EL (cell line): ENCODE measurements around the gene MT1H.
"Not testable (repeated sequence)": the region's sequence is repeated elsewhere in the genome, so short reads cannot be mapped to it uniquely, and the experiment has no call there.

Experiments used
- DNase-seq: peaks from one replicate; pipeline ENCODE4 v3.0.0-alpha.2; 2016

MT1H gene

DNA sequence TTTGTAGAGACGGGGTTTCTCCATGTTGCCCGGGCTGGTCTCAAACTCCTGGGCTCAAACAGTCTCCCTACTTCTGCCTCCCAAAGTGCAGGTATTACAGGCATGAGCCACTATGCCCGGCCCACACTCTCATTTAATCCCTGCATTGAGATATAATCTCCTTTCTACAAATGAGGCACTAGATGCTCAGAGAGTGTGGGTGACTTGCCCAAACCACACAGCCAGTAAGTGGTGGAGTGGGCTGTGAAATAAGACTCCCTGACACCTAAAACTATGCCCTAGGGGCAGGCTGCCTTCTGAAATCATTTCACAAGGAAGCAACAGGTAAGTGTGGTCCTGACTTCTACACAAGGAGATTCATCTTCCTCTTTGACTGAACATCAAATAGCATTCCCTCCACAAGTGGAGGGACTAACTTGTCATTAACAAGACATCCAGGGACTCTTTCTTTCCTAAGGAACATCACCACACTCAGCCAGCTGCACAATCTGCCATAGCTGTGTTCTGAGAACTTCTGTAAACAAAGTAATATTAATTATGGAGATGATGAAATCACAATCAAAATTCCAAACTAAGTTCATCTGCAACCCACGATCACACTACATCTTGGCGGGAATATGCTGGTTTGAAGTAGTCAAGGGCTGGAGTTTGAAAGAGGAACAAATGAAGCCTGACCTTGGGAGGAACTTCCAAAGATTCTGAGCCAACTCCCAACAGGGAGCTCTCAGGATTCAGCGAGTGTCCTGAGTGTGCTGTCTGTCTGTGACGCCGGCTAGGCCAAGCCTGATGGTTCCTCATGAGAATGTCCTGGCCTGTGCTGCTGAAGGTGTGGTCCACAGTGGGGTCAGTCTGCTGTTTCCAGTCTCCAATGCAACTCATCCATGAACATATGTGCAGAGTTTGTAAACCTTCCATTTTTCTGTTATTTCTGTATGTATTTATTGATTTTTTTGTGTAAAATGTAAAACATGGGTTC, 4.0 kb upstream of the MT1H start:
- not testable (repeated sequence) for DNase-seq

DNA sequence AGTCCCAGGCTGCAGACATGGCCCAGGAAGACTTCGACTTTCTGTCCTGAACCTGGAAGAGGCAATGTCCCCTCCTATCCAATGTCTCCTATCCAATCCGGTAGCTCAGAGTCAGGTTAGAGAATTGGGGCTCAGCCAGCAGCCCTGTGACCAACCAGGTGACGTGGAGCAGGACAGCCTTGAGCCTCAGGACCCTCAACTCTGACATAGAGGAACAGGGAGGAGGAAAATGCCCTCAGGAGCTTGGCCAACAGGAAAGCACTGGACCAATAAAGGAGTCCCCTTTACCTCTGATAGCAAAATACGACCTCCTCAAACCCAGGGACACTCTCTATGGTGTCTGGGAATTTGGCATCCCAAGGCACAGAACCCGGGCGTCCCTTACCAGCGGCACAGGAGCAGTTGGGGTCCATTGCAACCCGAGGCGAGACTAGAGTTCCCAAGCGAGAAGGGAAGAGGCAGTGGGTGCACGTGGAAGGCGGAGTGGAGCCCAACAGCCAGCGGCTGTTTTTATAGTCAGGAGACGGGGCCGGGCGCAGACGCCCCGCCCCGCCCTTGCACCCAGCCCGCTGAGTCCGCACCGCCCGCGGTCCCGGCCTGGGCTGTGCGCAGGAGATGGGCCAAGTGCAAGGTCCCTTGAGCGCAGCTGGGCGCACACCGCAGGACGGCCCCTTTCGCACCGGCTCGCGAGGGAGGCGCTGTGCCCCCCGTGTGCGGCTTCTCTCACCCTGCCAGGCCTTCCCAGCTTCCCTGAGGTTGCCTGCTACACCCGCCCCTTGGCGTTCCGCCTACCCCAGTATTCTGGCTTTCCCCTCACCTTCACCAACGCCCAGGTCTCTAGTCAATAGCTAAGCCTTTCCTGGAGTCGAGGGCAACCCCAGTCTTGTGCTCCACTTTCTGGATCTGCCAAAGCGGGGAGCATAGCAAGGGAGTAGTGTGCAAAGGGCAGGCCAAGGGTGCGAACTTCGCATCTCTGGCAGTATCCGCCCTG, 1.7 kb upstream of the MT1H start, which contains the start of gene MT1G:
Gene MT1G, minus strand, starts transcription at position 485 of the 991 bp plus-strand sequence. Its CDS starts 72 bp downstream, at position 413.
- peak; percentile 46 for DNase-seq

DNA sequence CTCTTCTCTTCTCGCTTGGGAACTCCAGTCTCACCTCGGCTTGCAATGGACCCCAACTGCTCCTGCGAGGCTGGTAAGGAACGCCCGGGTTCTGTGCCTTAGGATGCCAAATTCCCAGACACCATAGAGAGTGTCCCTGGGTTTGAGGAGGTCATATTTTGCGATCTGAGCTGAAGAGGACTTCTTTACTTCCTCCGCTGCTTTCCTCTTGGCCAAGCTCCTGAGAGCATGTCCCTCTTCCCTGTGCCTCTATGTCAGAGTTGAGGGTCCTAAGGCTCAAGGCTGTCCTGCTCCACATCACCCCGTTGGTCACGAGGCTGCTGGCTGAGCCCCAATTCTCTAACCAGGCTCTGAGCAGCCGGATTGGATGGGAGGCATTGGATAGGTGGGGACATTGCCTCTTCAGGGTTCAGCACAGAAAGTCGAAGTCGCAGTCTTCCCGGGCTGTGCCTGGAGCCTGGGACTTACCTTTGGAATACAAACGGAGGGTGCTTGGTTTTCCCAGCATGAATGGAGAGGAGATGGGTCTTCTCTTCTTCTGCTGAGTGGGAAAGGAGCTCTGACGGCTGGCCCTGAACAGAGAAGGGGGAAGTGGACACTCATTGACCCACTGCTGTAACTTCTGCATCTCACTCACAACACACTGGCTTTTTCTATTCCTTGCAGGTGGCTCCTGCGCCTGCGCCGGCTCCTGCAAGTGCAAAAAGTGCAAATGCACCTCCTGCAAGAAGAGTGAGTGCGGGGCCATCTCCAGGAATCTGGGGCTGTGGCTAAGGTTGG, 416 bp downstream of the MT1H start:
- no peak for DNase-seq

DNA sequence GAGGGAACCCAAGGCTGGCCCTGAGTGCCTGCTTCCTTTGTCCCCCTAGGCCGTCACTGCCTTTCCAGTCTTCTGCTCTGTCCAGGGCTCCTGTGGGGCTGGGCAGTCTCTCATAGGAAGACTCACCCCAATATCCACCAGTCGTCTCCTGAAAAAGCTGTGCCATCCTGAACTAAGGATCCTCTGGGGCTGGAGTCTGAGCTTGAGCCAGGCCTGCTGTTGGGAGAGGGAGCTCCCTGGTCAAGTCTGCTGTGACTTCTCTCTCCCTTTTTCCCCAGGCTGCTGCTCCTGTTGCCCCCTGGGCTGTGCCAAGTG, 963 bp downstream of the MT1H start:
- DNase-seq: no peak

DNA sequence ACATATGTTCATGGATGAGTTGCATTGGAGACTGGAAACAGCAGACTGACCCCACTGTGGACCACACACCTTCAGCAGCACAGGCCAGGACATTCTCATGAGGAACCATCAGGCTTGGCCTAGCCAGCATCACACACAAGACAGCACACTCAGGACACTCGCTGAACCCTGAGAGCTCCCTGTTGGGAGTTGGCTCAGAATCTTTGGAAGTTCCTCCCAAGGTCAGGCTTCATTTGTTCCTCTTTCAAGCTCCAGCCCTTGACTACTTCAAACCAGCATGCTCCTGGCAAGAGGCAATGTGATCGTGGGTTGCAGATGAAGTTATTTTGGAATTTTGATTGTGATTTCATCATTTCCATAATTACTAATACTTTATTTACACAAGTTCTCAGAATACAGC, 2.1 kb downstream of the MT1H start:
- not testable (repeated sequence) for DNase-seq

DNA sequence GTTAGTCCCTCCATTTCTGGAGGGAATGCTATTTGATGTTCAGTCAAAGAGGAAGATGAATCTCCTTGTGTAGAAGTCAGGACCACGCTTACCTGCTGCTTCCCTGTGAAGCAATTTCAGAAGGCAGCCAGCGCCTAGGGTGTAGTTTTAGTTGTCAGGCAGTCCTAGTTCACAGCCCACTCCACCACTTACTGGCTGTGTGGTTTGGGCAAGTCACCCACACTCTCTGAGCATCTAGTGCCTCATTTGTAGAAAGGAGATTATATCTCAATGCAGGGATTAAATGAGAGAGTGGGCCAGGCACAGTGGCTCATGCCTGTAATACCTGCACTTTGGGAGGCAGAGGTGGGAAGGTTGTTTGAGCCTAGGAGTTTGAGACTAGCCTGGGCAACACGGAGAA, 2.6 kb downstream of the MT1H start:
- DNase-seq: not testable (repeated sequence)

DNA sequence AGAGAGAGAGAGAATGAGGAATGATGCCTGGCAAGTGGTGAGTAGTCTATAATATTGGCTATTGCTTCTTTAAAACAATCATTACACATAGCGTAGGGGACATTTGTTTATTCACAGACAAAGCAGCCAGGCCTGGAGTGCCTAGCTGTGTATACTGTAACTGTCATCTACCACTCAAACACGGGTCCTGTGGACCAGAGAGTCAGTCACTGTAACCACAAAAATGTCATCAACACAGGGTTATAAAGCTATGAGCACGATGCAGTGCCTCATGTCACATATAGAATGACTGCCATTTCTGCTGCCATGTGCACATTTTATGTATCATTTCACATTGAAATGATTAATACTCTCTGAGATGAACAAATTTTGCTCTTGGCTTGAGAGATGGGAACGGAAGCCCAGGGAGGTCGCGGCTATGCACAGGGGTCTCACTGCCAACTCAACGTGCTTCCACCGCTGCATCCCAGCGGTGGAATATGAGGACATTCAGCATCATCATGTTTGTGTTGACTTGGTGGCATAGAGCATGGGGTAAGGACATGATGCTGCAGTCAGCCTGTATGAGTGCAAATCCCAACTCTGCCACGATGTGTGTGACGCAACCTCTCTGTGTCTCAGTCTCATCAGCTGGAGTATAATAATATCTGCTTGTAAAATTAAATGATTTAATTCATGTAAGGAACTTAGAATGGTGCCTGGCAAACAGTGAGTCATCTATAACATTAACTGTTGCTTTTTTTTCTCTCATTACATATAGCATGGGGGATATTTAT, 3.3 kb downstream of the MT1H start:
- no peak for DNase-seq

DNA sequence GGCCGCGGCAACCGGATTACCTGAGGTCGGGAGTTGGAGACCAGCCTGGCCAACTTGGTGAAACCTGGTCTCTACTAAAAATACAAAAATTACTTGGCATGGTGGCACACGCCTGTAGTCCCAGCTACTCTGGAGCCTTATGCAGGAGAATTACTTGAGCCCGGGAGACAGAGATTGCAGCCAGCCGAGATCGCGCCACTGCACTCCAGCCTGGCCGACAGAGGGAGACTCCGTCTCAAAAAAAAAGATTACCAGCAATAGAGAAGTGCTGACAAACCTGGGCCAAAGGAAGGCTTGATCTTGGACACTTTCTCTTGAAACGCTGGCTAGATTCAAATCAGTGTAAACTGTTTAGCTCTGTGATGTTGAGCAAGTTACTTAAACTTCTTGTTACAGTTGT, 4.3 kb downstream of the MT1H start:
- no peak for DNase-seq

DNA sequence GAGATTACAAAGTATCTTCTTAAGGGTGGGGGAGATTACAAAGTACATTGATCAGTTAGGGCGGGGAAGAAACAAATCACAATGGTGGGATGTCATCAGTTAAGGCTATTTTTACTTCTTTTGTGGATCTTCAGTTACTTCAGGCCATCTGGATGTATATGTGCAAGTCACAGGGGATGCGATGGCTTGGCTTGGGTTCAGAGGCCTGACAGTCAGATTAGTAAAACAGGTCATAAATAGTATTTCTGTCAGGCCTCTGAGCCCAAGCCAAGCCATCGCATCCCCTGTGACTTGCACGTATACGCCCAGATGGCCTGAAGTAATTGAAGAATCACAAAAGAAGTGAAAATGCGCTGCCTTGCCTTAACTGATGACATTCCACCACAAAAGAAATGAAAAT, 5.0 kb downstream of the MT1H start:
- not testable (repeated sequence) for DNase-seq

DNA sequence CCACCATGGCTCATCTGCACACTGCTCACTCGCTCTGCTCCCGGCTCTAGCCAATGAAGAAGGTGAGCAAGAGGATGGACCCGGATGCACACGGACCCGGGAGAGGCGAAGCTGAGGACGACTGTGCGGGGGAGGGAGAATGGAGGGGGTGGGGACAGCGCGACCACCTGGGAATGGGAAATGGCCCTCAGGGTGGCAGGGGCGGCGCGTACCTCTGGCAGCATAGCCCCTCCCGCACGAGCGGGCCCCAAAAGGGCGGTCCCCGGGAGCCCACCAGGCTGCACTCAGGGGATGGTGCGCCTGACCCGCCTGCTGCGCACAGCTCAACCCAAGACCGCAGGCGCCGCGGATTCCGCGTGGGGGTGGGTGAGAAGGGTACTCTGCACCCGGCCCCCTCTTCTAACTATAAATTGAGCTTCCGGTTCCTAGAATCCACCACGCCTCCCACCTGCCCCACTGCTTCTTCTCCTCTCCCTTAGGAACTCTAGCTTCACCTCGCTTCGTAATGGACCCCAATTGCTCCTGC, 6.1 kb downstream of the MT1H start:
- DNase-seq: no peak

DNA sequence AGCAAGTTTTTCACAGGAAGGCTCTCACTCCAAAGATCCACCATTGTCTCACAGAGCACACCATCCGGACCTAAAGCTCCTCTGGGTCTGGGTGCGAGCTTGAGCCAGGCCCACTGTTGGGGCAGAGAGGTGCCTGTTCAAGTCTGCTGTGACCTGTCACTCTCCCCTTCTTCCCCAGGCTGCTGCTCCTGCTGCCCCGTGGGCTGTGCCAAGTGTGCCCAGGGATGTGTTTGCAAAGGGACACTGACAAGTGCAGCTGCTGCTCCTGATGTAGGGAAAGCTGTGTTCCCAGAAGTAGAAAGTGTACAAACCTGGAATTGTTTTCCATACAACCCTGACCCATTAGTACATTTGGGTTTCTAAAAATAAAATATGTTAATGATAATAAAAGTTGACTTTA, 7.9 kb downstream of the MT1H start:
- no peak for DNase-seq

DNA sequence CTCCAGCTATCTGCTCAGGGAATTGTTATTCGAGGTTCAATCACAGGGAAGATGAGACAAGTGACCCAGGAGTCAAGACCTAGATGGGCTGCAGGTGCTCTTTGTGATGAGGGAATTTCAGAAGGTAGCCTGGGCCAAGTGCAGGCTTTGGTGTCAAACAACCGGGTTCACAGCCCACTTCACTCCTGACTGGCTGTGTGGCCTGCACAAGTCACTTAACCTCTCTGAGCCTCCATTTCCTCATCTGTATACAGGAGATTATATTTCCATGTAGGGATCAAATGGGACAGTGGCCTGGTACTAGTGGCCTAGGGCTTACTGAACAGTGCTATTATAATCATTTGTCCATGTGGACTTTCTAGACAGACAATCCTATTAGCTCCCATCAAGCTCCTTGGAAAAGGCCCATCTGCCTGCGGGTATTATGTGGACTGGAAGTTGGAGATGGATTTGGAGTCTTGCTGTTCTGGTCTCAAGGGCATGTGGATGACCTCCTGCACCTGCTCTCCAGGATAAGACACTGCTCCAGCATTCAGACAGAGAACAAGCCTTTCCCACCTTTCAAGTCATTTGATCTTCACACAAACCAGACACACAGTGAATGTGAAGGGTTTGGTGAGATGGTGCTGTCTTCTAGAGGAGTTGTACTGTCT, 9.6 kb downstream of the MT1H start:
- DNase-seq: no peak

DNA sequence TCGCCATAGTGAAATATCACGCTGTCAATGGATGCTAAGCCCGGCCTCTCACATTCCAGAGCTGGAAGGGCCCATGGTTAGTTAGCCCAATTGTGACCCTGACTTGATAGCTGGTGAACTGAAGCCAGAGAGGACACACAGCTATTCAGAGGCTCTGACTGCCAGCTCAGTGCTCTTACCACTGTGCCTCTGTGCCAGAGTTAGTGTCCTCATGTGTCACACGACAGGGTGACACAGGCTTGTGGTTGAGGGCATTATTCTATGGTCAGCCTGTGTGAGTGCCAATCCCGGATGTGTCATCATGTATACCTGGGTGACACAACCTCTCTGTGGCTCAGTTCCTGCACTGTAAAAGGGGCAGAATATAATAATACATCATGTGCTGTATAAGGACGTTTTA, 10.2 kb downstream of the MT1H start:
- no peak for DNase-seq

DNA sequence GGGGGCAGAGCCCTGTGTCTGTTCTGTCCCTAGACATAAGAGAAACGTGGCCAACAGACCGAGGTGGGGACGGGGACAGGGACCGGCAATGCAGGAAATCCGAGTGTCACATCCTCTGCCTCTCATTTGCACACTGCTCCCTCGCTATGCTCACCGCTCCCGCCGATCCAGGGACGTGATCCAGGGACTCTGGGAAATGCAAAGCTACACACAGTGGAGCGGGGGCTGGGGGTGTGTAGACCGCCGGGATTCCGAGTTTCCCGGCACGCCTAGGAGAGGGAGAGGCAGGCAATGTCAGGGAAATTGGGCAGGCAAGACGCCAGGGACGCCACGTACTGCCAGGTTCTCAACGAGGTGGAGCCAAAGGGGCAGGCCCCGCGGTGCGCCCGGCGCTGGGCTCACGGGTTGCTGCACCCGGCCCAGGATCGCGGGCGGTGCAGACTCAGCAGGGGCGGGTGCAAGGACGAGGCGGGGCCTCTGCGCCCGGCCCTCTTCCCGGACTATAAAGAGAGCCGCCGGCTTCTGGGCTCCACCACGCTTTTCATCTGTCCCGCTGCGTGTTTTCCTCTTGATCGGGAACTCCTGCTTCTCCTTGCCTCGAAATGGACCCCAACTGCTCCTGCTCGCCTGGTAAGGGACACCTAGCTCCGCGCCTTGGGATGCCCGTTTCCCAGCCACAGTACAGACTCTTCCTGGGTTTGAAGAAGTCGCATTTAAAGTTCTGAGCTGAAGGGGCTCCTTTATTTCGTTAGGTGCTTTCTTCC, 12.5 kb downstream of the MT1H start, which contains the start of gene MT1X:
Gene MT1X, plus strand, starts transcription at position 532 of the 764 bp plus-strand sequence. Its CDS starts 71 bp downstream, at position 603.
- DNase-seq: peak; percentile 90

DNA sequence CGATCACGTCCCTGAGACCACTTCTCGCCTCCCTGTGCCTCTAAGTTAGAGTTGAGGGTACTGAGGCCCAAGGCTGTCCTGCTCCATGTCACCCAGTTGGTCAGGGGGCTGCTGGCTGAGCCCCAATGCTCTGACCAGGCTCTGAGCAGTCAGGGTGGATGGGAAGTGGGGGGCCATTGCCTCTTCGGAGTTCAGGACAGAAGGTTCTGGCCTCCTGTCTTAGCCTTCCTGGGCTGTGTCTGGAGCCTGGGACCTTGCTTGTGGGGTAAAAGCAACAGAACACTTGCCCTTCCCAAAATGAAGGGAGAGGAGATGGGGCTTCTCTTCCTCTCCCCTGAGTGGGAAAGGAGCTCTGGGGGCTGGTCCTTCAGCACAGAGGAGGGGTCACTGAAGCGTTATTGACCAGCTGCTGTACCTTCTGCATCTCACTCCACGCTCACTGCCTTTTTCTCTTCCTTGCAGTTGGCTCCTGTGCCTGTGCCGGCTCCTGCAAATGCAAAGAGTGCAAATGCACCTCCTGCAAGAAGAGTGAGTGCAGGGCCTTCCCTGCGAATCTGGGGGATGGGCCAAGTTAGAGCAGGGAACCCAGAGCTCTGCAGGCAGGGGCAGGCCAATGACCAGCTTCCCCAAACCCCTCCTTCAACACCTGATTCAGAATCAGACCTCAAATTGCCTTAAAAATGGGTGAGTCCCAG, 13.2 kb downstream of the MT1H start:
- no peak for DNase-seq

DNA sequence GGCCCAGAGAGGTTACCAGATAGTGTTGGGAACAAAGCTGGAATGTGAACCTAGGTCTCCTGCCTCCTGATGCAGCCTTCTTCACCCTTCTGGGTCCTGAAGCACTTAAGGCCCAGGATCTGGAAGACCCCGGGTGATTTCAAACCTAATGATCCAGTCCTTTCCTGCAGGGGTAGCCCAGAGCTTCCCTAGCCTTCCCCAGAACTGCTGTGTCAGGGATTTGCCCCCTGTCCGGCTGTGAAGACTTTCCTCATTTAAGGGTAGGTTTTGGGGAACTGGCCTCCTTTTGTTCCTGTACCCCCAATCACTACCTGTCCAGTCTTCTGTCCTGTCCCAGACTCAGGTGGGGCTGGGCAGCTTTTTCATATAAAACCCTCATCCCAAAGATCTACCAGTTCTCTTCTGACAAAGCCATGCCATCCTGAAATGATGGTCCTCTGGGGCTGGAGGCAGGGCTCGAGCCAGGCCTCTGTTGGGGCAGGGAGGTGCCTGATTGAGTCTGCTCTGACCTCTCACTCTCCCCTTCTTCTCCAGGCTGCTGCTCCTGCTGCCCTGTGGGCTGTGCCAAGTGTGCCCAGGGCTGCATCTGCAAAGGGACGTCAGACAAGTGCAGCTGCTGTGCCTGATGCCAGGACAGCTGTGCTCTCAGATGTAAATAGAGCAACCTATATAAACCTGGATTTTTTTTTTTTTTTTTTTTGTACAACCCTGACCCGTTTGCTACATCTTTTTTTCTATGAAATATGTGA, 14.0 kb downstream of the MT1H start:
- DNase-seq: no peak

DNA sequence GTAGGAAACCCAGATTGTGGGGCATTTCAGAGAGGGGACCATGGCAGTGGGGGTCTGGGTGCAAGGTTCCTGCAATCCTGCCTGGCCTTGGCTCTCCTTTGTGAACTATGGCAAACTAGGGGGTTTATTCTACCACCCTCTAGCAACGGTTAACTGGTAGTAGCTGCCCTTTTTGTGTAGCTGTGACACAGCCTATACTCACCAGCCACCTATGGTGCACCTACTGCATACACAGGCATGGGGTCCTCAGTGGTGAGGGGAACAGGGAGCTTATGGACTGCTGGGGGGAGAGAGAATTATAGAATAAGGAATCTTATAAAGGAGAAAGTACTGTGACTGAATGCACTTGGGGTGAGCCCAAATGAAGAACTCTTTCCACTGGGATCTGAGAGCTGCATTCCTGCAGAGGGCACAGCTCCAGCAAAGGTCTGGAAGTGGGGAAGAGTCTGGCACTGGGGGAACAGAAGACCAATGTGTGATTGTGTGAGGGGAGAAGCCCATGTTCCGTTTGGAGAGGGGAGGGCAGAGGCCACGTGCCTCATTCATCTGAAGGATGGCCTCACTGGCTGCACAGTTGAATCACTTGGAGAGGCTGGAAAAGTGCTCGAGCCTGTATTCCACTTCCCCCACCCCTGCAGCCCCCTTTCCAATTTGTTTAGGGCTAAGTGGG, 14.8 kb downstream of the MT1H start:
- DNase-seq: no peak

DNA sequence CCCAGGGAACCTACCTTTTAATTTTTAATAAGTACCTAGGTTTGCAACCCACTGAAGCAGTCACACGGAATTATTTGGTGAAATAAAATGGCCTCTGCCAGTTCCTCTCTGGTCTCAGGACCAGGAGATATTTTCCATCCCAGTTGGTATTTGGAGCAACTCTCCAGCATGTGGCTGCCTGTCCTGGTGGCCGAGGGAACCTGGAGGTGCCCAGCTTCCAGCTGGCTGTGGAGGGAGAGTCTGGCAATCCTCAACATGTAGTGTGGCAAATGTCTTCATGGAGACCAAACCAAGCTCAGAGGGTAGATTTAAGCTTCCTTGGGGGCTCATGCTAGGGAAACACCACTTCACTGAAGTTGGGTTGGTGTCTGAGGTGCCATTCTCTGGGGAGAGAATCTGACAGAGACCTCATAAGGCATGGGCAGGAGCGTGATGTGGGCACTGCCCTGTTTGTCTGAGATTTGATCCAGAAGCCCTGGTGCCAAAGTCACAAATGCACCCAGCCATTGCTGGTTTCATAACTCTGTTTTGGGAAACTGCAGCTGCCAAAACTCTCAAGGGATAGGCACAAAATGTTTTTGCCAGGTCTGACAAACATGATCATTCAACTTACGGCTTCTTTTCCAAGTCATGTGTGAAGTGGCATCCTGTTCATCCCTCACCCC, 15.4 kb downstream of the MT1H start:
- no peak for DNase-seq
